Measurements from ENCODE around the gene TENT4B. TPM values are rescaled to one million over a fixed set of nuclear protein-coding genes. Genes with fewer than 3 reads are reported as not detected.

TENT4B gene
- total RNA-seq, 3 donors from 2014 or later: 10.6 to 20.0 (median 11.5) TPM

DNA sequence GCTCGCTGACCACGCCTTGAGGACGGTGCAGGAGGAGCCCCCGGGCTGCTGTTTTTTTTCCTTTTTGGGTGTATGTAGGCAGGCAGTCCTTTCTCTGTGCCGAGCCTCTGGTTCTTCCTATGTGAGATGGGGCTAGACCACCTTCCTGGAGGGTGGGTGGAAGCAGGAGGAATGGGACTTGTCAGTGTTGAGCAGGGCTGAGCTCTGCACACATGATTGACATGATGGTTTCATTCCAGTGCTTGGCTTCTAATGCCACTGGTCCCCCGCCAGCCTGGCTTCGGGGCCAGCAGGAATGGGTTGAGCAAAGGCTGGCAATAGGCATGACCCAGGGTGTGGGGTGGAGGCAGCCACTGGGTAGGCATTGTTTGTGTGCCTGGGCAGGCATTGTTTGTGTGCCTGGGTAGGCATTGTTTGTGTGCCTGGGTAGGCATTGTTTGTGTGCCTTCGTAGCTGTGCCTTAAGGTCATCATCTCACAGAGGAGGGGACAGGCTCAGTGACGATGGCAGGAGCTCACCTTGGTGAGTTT, 99.0 kb downstream of the TENT4B start:
- H3K9me3 ChIP-seq: no peaks in the 10 kb centered on the region
- H3K4me3 ChIP-seq: no peak overlapping the region
- DNase-seq (no peak), ATAC-seq (no peak)
- TF ChIP-seq, protein P1, sequence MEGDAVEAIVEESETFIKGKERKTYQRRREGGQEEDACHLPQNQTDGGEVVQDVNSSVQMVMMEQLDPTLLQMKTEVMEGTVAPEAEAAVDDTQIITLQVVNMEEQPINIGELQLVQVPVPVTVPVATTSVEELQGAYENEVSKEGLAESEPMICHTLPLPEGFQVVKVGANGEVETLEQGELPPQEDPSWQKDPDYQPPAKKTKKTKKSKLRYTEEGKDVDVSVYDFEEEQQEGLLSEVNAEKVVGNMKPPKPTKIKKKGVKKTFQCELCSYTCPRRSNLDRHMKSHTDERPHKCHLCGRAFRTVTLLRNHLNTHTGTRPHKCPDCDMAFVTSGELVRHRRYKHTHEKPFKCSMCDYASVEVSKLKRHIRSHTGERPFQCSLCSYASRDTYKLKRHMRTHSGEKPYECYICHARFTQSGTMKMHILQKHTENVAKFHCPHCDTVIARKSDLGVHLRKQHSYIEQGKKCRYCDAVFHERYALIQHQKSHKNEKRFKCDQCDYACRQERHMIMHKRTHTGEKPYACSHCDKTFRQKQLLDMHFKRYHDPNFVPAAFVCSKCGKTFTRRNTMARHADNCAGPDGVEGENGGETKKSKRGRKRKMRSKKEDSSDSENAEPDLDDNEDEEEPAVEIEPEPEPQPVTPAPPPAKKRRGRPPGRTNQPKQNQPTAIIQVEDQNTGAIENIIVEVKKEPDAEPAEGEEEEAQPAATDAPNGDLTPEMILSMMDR (IDR thresholded peaks at IDR 0.05): no peak
- intact Hi-C loops (cut with DNase I, micrococcal nuclease): no loop called here
- no peaks in the 10 kb centered on the region for H3K4me1 ChIP-seq (ENCODE audit: low read depth)
- no peaks in the 10 kb centered on the region for H3K36me3 ChIP-seq (ENCODE audit: low read depth)

DNA sequence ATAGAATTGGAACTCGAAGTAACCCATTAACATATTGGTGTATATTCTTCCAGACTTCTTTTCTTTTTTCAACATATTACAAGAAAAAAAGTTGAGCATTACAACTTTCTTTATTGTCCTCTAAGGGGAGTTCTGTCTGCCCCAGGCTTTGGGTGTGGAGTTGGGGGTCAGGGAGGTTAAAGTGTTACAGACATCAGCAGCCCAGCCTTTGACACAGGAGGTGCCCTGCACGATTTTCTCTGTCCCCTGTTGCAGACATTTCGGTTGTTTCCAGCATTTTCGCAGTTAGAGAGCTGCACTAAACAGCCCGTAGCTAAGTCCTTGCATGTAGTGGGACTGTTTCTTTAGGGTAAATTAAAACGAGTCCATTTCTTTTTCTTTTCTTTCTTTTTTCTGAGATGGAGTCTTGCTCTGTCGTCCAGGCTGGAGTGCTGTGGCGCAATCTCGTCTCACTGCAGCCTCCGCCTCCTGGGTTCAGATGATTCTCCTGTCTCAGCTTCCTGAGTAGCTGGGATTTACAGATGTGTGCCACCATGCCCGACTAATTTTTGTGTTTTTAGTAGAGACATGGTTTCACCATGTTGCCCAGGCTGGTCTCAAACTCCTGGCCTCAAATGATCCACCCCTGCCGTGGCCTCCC, 99.9 kb downstream of the TENT4B start:
- ATAC-seq (no peak), DNase-seq (no peak)
- no peak overlapping the region for H3K4me3 ChIP-seq
- no peaks in the 10 kb centered on the region for H3K4me1 ChIP-seq (ENCODE audit: low read depth)
- no peaks in the 10 kb centered on the region for H3K36me3 ChIP-seq (ENCODE audit: low read depth)
- intact Hi-C loops (cut with DNase I, micrococcal nuclease): no loop called here
- TF ChIP-seq, protein P1 (IDR thresholded peaks at IDR 0.05): no peak
- H3K9me3 ChIP-seq: no peaks in the 10 kb centered on the region

DNA sequence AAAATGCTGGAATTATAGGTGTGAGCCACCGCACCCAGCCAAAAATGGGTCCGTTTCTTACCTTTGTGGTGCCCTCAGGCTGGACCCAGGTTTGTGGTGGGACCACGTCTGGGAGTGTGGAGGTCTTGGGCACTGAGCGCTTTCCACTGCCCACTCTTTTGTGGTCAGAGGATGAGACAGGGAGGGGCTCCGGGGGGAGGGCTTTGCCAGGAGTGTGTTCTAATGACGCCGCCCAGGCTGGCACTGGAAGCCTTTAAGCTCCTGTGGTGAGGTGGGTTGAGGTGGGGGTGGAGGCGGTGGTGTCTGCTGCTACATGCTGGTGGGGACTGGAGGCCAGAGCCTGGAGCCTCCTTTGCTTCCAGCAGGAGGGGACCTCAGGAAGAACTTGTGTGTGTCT, 100.4 kb downstream of the TENT4B start:
- Histone ChIP-seq H3K4me1 (ENCODE audit: low read depth) (no peaks in the 10 kb centered on the region), H3K9me3 (no peaks in the 10 kb centered on the region), H3K36me3 (ENCODE audit: low read depth) (no peaks in the 10 kb centered on the region), H3K4me3 (no peak overlapping the region)
- TF ChIP-seq, protein P1 (IDR thresholded peaks at IDR 0.05): no peak
- DNase-seq: peak in 1 of 3 donors; percentile 36
- intact Hi-C loops (cut with DNase I, micrococcal nuclease): no loop called here
- ATAC-seq: no peak

DNA sequence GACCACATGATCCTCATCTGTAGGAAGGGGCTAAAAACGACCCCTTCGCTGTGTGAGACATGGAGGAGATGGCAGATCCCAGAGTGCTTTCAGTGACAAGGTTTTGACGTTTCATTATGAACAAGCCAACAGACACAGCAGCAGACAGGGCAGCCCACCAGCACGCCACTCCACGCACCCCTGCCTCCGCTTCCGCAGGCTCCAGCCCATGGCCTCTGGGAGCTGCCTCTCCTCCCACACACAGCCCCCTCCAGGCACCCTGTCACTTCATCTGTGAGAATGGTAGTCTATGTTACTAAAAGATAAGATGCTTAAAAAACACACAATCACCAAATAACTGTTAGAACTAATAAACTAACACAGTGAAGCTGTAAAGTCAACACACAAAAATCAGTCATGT, 101.0 kb downstream of the TENT4B start:
- intact Hi-C loops (cut with DNase I, micrococcal nuclease): no loop called here
- DNase-seq (peak in 1 of 3 donors; percentile 21), ATAC-seq (no peak)
- Histone ChIP-seq H3K9me3 (no peaks in the 10 kb centered on the region), H3K4me1 (ENCODE audit: low read depth) (no peaks in the 10 kb centered on the region), H3K36me3 (ENCODE audit: low read depth) (no peaks in the 10 kb centered on the region), H3K4me3 (no peak overlapping the region)
- TF ChIP-seq, protein P1 (IDR thresholded peaks at IDR 0.05): no peak

DNA sequence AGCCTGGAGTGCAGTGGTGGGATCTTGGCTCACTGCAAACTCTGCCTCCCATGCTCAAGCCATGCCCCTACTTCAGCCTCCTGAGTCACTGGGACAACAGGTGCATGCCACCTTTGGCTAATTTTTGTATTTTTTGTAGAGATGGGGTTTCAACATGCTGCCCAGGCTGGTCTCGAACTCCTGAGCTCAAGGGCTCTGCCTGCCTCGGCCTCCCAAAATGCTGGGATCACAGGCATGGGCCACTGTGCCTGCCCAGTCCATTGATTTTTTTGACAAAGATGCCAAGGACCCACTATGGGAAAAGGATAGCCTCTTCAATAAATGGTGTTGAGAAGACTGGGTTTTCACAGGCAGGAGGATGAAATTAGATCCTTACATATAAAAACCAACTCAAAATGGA, 102.4 kb downstream of the TENT4B start:
- intact Hi-C loops (cut with DNase I, micrococcal nuclease): no loop called here
- no peaks in the 10 kb centered on the region for H3K36me3 ChIP-seq (ENCODE audit: low read depth)
- TF ChIP-seq, protein P1 (IDR thresholded peaks at IDR 0.05): no peak
- no peak for ATAC-seq
- H3K4me3 ChIP-seq: no peak overlapping the region
- no peaks in the 10 kb centered on the region for H3K9me3 ChIP-seq
- peaks cover 8% of the 10 kb centered on the region for H3K4me1 ChIP-seq (ENCODE audit: low read depth)
- DNase-seq: no peak

All from mucosa of descending colon (tissue), 3 donors.